GM13976 (cell line): ENCODE results near the gene SERINC1.
"Not testable (repeated sequence)": the region's sequence is repeated elsewhere in the genome, so short reads cannot be mapped to it uniquely, and the experiment has no call there.

ENCODE experiments used
- DNase-seq: peaks from one replicate; pipeline ENCODE4 v3.0.0; 2012; ENCODE audit warnings: low spot score
- CTCF ChIP-seq: IDR thresholded peaks from 2 replicates; pipeline ENCODE4 v1.5.1; 2012; ENCODE audit warnings: borderline replicate concordance, mild to moderate bottlenecking; ENCODE audit not compliant: insufficient read depth; ENCODE audit errors: extremely low read depth, missing control alignments, control extremely low read depth
- in situ Hi-C: fragments of 300-500 bp; cut with MboI; formaldehyde crosslinking; loops from one replicate; pipeline ENCODE4 v1.12.0; 2022; ENCODE audit warnings: low sequenced_read_pairs, mixed read lengths, inconsistent platforms; ENCODE audit not compliant: unreplicated experiment

SERINC1 gene

GRCh38 chr6:122471107-122472021 is at the start of gene SERINC1:
Gene SERINC1 (minus strand): TSS chr6:122471807. CDS start chr6:122471737, 70 bp downstream.
- DNase-seq = peak; percentile 87
- no peak for TF ChIP-seq CTCF
- in situ Hi-C loops = no loop called here

- in situ Hi-C loops = no loop called here
- TF ChIP-seq CTCF = no peak
- no peak for DNase-seq
These were observed 39.8 kb upstream of the SERINC1 start for GRCh38 chr6:122511193-122511924.

- DNase-seq, in situ Hi-C loops: not testable (repeated sequence)
These were observed 33.6 kb upstream of the SERINC1 start for GRCh38 chr6:122505170-122505569.

GRCh38 chr6:122501475-122501874 is 29.9 kb upstream of the SERINC1 start:
- no peak for DNase-seq
- in situ Hi-C loops = no loop called here
- no peak for TF ChIP-seq CTCF

GRCh38 chr6:122495612-122496011 is 24.0 kb upstream of the SERINC1 start:
- no peak for DNase-seq
- TF ChIP-seq CTCF = no peak
- in situ Hi-C loops = no loop called here

GRCh38 chr6:122494665-122495272 is 23.2 kb upstream of the SERINC1 start:
- no peak for DNase-seq
- no peak for TF ChIP-seq CTCF
- in situ Hi-C loops = no loop called here
